ENCODE results near the gene TC2N.

DNA sequence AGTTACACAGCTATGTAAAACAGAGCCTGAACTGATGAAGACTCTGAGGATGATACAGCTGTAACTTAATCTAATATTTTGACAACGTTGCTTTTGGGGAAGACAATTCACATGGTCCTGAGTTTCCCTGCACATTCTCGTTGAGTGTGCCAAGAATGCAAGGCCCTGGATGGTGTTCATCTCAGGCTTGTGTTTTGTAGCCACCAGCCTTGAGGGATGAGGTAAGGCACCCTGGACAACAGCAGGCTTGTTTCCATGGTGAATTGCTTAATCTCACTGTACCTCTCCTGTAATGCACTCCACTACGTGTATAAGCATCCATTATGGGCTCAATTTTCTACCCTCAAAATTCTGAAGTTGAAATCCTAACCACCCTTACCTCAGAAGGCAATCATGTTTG is 137.6 kb downstream of the TC2N start:
- no peak for TF ChIP-seq CTCF (IDR thresholded peaks at IDR 0.05; ENCODE audit: low read length)
- no peak for TF ChIP-seq EZH2phosphoT487 (IDR thresholded peaks at IDR 0.05; ENCODE audit: low read length)
- no peak for TF ChIP-seq EZH2 (optimal IDR thresholded peaks at IDR 0.05; ENCODE audit: low read depth, low read length)

All from MM.1S (cell line).